Thoracic aorta (tissue), 2 donors: ENCODE measurements around the gene ACTN4. TPM values are rescaled to one million over a fixed set of nuclear protein-coding genes. Genes with fewer than 3 reads are reported as not detected.

Experiments
- ATAC-seq: fragments of 150-250 bp; one replicate; pipeline ENCODE4 v1.8.0; 2017; ENCODE audit warnings: low read depth; ENCODE audit not compliant: insufficient number of reproducible peaks, low FRiP score
- DNase-seq: peaks from one replicate; pipeline ENCODE4 v3.0.0-alpha.2; 2020; ENCODE audit warnings: low spot score
- H3K27ac ChIP-seq, 2 donors: fragments of 200-600 bp; sonication (generic); 1 replicate in 1 of 2; 2 replicates in 1 of 2; pipeline ENCODE4 v1.5.1; 2016; ENCODE audit warnings: mild to moderate bottlenecking in 2 of 2, moderate library complexity in 2 of 2
- H3K27me3 ChIP-seq: fragments of 200-600 bp; sonication (generic); replicated peaks from 2 replicates; pipeline ENCODE4 v1.6.0; 2016; ENCODE audit warnings: mild to moderate bottlenecking; ENCODE audit not compliant: insufficient read depth
- H3K36me3 ChIP-seq: fragments of 200-600 bp; sonication (generic); one replicate; pipeline ENCODE4 v1.5.1; 2016
- H3K4me1 ChIP-seq, 2 donors: fragments of 200-600 bp; sonication (generic); 1 replicate in 1 of 2; 2 replicates in 1 of 2; pipeline versions ENCODE4 v1.5.1 to v1.6.0; 2016; ENCODE audit warnings: low read depth in 2 of 2, mild to moderate bottlenecking in 1 of 2; ENCODE audit not compliant: control insufficient read depth in 1 of 2
- H3K4me3 ChIP-seq: fragments of 200-600 bp; sonication (generic); 2 replicates; pipeline ENCODE4 v1.5.1; 2016; ENCODE audit warnings: mild to moderate bottlenecking
- H3K9me3 ChIP-seq: fragments of 200-600 bp; sonication (generic); 2 replicates; pipeline ENCODE4 v1.5.1; 2016
- total RNA-seq, 2 donors: library from RNA; depleted of rRNA; stranded (reverse); fragments of >200 nt; gene quantifications; one replicate each; pipeline versions ENCODE4 v1.1.0 to v1.2.3, GENCODE V29; 2016
- TF ChIP-seq, protein P1 (sequence below): fragments of 200-600 bp; sonication (generic); IDR thresholded peaks from one replicate; pipeline ENCODE4 v1.5.1; 2019; ENCODE audit warnings: antibody characterized with exemption

Gene ACTN4
- total RNA-seq, 2 donors from 2014 or later: 668 to 1,387 TPM

GRCh38 chr19:38717855-38718254, 70.4 kb downstream of the ACTN4 start:
- Histone ChIP-seq H3K27me3 (no peaks in the 10 kb centered on the region), H3K4me3 (no peak overlapping the region), H3K9me3 (no peaks in the 10 kb centered on the region), H3K27ac (peak overlapping the region; percentile 84 to 93), H3K4me1 (peaks cover 46 to 74% of the 10 kb centered on the region in 2 donors), H3K36me3 (peaks cover 90% of the 10 kb centered on the region)
- ATAC-seq (no peak), DNase-seq (no peak)
- TF ChIP-seq, protein P1, sequence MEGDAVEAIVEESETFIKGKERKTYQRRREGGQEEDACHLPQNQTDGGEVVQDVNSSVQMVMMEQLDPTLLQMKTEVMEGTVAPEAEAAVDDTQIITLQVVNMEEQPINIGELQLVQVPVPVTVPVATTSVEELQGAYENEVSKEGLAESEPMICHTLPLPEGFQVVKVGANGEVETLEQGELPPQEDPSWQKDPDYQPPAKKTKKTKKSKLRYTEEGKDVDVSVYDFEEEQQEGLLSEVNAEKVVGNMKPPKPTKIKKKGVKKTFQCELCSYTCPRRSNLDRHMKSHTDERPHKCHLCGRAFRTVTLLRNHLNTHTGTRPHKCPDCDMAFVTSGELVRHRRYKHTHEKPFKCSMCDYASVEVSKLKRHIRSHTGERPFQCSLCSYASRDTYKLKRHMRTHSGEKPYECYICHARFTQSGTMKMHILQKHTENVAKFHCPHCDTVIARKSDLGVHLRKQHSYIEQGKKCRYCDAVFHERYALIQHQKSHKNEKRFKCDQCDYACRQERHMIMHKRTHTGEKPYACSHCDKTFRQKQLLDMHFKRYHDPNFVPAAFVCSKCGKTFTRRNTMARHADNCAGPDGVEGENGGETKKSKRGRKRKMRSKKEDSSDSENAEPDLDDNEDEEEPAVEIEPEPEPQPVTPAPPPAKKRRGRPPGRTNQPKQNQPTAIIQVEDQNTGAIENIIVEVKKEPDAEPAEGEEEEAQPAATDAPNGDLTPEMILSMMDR: no peak

DNA sequence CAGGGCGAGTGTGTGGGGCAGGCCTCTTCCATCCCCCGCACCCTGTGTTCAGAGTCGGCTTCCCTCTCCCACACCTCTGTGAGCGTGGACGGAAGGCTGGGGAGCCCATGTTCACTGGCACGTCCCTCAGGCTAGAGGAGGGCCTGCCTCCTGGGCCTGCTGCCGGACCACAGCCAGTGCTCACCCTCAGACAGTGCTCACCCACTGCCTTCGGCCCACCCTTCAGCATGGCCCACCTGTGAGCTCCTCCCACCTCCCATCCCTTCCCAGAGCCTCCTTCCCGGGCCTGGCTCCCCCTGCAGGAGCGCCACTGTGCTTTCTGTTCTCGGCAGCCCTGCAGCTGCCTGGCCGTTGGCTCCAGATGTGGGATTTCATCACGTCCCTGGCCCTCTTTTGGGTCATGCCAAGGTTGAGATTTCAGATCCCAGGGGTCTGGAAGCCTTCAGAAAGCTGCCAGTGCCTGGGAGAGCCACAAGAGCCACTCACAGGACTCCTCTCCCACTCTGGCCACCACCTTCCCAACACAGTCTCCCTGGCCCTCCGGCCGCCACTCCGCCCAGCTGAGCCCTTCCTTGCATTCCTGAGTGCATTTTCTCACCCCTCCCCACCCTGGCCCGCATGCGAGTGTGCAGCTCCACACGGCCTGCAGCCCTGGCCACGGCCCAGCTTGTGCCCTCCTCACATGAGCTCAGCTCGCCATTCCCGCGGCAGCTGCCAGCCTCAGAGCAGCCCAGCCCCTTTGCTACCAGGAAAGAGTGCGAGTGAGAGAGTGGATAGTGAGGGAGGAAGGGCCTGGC, 71.5 kb downstream of the ACTN4 start:
- Histone ChIP-seq H3K36me3 (peaks cover 94% of the 10 kb centered on the region), H3K9me3 (no peaks in the 10 kb centered on the region), H3K27me3 (no peaks in the 10 kb centered on the region), H3K27ac (peak overlapping the region; percentile 84 to 93), H3K4me1 (peaks cover 41 to 63% of the 10 kb centered on the region in 2 donors), H3K4me3 (peak overlapping the region; percentile 28)
- ATAC-seq: peak; percentile 32
- DNase-seq: no peak
- TF ChIP-seq, protein P1: peak; percentile 42

DNA sequence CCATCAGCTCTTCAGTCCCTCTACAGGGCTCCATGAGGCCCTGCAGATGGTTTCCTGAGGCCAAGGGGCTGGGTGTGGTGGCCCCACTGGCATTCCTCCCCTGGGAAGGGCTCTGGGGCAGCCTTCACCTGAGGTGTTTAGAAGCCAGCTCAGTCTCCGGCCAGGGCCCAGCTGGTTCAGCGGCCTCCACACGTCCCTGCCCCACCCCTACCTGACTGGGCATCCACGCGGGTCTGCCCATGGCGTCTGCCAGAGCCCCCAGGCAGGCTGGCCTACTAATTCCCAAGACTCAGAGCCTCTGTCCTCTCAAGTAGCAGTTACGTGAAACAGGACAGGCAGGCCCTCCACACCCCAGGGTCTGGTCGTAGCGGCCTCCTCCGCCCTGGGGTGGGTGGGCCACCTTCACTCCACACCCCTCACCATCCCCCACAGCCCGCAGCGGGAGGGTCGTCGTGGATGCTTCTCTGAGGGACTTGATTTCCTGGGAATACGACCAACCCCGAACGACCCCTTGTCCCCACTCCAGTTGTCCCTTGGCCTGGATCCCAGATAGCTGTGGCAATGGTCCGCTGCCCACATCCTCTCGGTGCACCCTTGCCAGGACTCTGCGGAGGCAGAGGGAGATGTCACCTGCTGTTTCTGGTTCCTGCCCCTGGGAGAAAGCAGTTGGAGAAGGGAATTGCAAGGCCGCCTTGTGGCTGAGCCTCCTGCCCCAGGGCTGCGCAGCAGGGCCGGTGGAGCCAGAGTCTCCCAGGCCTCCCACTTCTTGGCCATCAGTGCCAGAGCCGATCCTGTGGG, 72.5 kb downstream of the ACTN4 start:
- Histone ChIP-seq H3K4me3 (peak overlapping the region; percentile 28), H3K9me3 (no peaks in the 10 kb centered on the region), H3K27ac (peak overlapping the region; percentile 84 to 93), H3K36me3 (peaks cover 94% of the 10 kb centered on the region), H3K27me3 (no peaks in the 10 kb centered on the region), H3K4me1 (peaks cover 31 to 53% of the 10 kb centered on the region in 2 donors)
- DNase-seq: no peak
- ATAC-seq: no peak
- TF ChIP-seq, protein P1: no peak

GRCh38 chr19:38720559-38721236, 73.2 kb downstream of the ACTN4 start:
- Histone ChIP-seq H3K9me3 (no peaks in the 10 kb centered on the region), H3K4me3 (no peak overlapping the region), H3K36me3 (peaks cover 97% of the 10 kb centered on the region), H3K27me3 (no peaks in the 10 kb centered on the region), H3K27ac (peak overlapping the region; percentile 84 to 93), H3K4me1 (peaks cover 24 to 47% of the 10 kb centered on the region in 2 donors)
- DNase-seq: no peak
- ATAC-seq: no peak
- TF ChIP-seq, protein P1: no peak
